HG02571 (cell line): ENCODE measurements around the gene RUBCNL.

Experiments used
- ATAC-seq: cut with Tn5 transposase; IDR thresholded peaks from one replicate; pipeline ENCODE4 v1.9.1; 2021; ENCODE audit warnings: mild to moderate bottlenecking, moderate library complexity; ENCODE audit not compliant: unreplicated experiment

Gene RUBCNL

GRCh38 chr13:46341112-46341711, 45.8 kb downstream of the RUBCNL start:
- peak; percentile 52 for ATAC-seq

- ATAC-seq, result no peak
Observed at GRCh38 chr13:46340631-46341111, 46.4 kb downstream of the RUBCNL start.

- no peak for ATAC-seq
Observed at GRCh38 chr13:46340011-46340410, 47.0 kb downstream of the RUBCNL start.

- ATAC-seq, result no peak
Observed at GRCh38 chr13:46339035-46339666, 47.9 kb downstream of the RUBCNL start.

GRCh38 chr13:46337700-46338099, 49.4 kb downstream of the RUBCNL start:
- no peak for ATAC-seq

- no peak for ATAC-seq
Observed at GRCh38 chr13:46334035-46334822, 52.8 kb downstream of the RUBCNL start.

- no peak for ATAC-seq
Observed at GRCh38 chr13:46332772-46333171, 54.3 kb downstream of the RUBCNL start.

GRCh38 chr13:46329624-46330023, 57.4 kb downstream of the RUBCNL start:
- no peak for ATAC-seq

- ATAC-seq, result no peak
Observed at GRCh38 chr13:46327246-46327645, 59.8 kb downstream of the RUBCNL start.

- ATAC-seq, result no peak
Observed at GRCh38 chr13:46324976-46325375, 62.1 kb downstream of the RUBCNL start.

GRCh38 chr13:46321494-46322225, 65.4 kb downstream of the RUBCNL start:
- ATAC-seq, result no peak

GRCh38 chr13:46320821-46321220, 66.2 kb downstream of the RUBCNL start:
- ATAC-seq, result no peak

- no peak for ATAC-seq
Observed at GRCh38 chr13:46320406-46320805, 66.6 kb downstream of the RUBCNL start.

GRCh38 chr13:46318986-46319385, 68.1 kb downstream of the RUBCNL start:
- ATAC-seq, result no peak

- ATAC-seq, result no peak
Observed at GRCh38 chr13:46317120-46317519, 69.9 kb downstream of the RUBCNL start.

- ATAC-seq, result no peak
Observed at GRCh38 chr13:46315491-46316075, 71.5 kb downstream of the RUBCNL start.

GRCh38 chr13:46315036-46315435, 72.0 kb downstream of the RUBCNL start:
- ATAC-seq, result no peak

- no peak for ATAC-seq
Observed at GRCh38 chr13:46314587-46314986, 72.5 kb downstream of the RUBCNL start.

GRCh38 chr13:46313432-46314257, 73.4 kb downstream of the RUBCNL start:
- ATAC-seq, result no peak

- ATAC-seq, result no peak
Observed at GRCh38 chr13:46313024-46313423, 74.0 kb downstream of the RUBCNL start.
